RWPE2 (cell line): Measurements from ENCODE around the gene DEAF1.
A peak's percentile ranks its signal among the peaks of the same experiment; 100 is the strongest.

Experiments used
- ATAC-seq: fragments of 200-7000 bp; cut with Tn5 transposase; 3 replicates; pipeline ENCODE4 v1.9.1; 2021; ENCODE audit warnings: low read depth
- DNase-seq: peaks from one replicate; pipeline ENCODE4 v3.0.0-alpha.2; 2020; ENCODE audit warnings: low spot score
- H3K27ac ChIP-seq: fragments of 450-650 bp; 2 replicates; pipeline ENCODE4 v1.5.1; 2017; ENCODE audit warnings: mild to moderate bottlenecking; ENCODE audit not compliant: poor library complexity, severe bottlenecking
- H3K27me3 ChIP-seq: fragments of 250-450 bp; sonication (Bioruptor Pico); 2 replicates; pipeline ENCODE4 v1.5.1; 2021; ENCODE audit warnings: mild to moderate bottlenecking, moderate library complexity; ENCODE audit not compliant: insufficient read depth, poor library complexity, severe bottlenecking
- H3K36me3 ChIP-seq: fragments of 250-450 bp; sonication (Bioruptor Pico); 2 replicates; pipeline ENCODE4 v1.5.1; 2020; ENCODE audit warnings: low read depth, mild to moderate bottlenecking, moderate library complexity
- H3K4me1 ChIP-seq: fragments of 250-450 bp; sonication (Bioruptor Pico); 2 replicates; pipeline ENCODE4 v1.5.1; 2021; ENCODE audit warnings: mild to moderate bottlenecking, moderate library complexity; ENCODE audit not compliant: insufficient read depth, poor library complexity, severe bottlenecking
- H3K4me3 ChIP-seq: fragments of 250-450 bp; sonication (Bioruptor Pico); 2 replicates; pipeline ENCODE4 v1.5.1; 2021; ENCODE audit warnings: mild to moderate bottlenecking, moderate library complexity; ENCODE audit not compliant: severe bottlenecking
- H3K9me3 ChIP-seq: fragments of 250-450 bp; sonication (Bioruptor Pico); 2 replicates; pipeline ENCODE4 v1.5.1; 2021; ENCODE audit warnings: mild to moderate bottlenecking, moderate library complexity; ENCODE audit not compliant: severe bottlenecking
- CTCF ChIP-seq: fragments of 450-650 bp; IDR thresholded peaks from one replicate; pipeline ENCODE4 v1.5.1; 2017; ENCODE audit warnings: mild to moderate bottlenecking, moderate library complexity; ENCODE audit not compliant: poor library complexity, severe bottlenecking

Gene DEAF1

GRCh38 chr11:727281-727701, 32.3 kb upstream of the DEAF1 start:
- Histone ChIP-seq H3K4me3 (no peak overlapping the region), H3K4me1 (peaks cover 15% of the 10 kb centered on the region), H3K9me3 (no peaks in the 10 kb centered on the region), H3K27me3 (no peaks in the 10 kb centered on the region), H3K36me3 (peaks cover 40% of the 10 kb centered on the region), H3K27ac (peak overlapping the region; percentile 71)
- ATAC-seq, result peak; percentile 1; the same call in 1 of the 3 replicates
- no peak for TF ChIP-seq CTCF
- DNase-seq, result peak; percentile 68

- peak; percentile 82 for DNase-seq
- H3K4me3 ChIP-seq, result no peak overlapping the region
Measured at GRCh38 chr11:726278-727220, 31.5 kb upstream of the DEAF1 start.

GRCh38 chr11:725624-726202, 30.7 kb upstream of the DEAF1 start:
- no peaks in the 10 kb centered on the region for H3K27me3 ChIP-seq
- no peak overlapping the region for H3K4me3 ChIP-seq
- TF ChIP-seq CTCF, result no peak
- DNase-seq, result peak; percentile 67
- peaks cover 15% of the 10 kb centered on the region for H3K4me1 ChIP-seq
- ATAC-seq, result no peak
- peak overlapping the region; percentile 71 for H3K27ac ChIP-seq
- no peaks in the 10 kb centered on the region for H3K9me3 ChIP-seq
- peaks cover 54% of the 10 kb centered on the region for H3K36me3 ChIP-seq

More at GRCh38 chr11:726278-727220, 31.5 kb upstream of the DEAF1 start:
- no peak for TF ChIP-seq CTCF
- H3K9me3 ChIP-seq, result no peaks in the 10 kb centered on the region
- peaks cover 47% of the 10 kb centered on the region for H3K36me3 ChIP-seq
- H3K27me3 ChIP-seq, result no peaks in the 10 kb centered on the region
- peak overlapping the region; percentile 71 for H3K27ac ChIP-seq
- ATAC-seq, result peak; percentile 7
- H3K4me1 ChIP-seq, result peaks cover 15% of the 10 kb centered on the region

GRCh38 chr11:724778-725386, 29.9 kb upstream of the DEAF1 start:
- H3K27me3 ChIP-seq, result no peaks in the 10 kb centered on the region
- ATAC-seq, result no peak
- TF ChIP-seq CTCF, result no peak
- no peaks in the 10 kb centered on the region for H3K9me3 ChIP-seq
- H3K4me1 ChIP-seq, result peaks cover 15% of the 10 kb centered on the region
- no peak overlapping the region for H3K4me3 ChIP-seq
- DNase-seq, result no peak
- H3K27ac ChIP-seq, result no peak overlapping the region
- H3K36me3 ChIP-seq, result peaks cover 61% of the 10 kb centered on the region
